Testis (tissue), 2 donors: Measurements from ENCODE around the gene CDKN2AIP.
"Not testable (repeated sequence)": the region's sequence is repeated elsewhere in the genome, so short reads cannot be mapped to it uniquely, and the experiment has no call there.

ENCODE experiments used
- CTCF ChIP-seq, 3 experiments: fragments of 450-650 bp in 2 of 3; fragments of 200-600 bp in 1 of 3; sonication (generic) in 1 of 3; IDR thresholded peaks; one replicate each; pipeline ENCODE4 v1.5.1; 2016 to 2019; ENCODE audit warnings: antibody characterized with exemption in 3 of 3, mild to moderate bottlenecking in 2 of 3, moderate library complexity in 1 of 3
- POLR2A ChIP-seq: fragments of 450-650 bp; IDR thresholded peaks from one replicate; pipeline ENCODE4 v1.6.1; 2017; ENCODE audit warnings: antibody characterized with exemption, mild to moderate bottlenecking, moderate library complexity

DNA sequence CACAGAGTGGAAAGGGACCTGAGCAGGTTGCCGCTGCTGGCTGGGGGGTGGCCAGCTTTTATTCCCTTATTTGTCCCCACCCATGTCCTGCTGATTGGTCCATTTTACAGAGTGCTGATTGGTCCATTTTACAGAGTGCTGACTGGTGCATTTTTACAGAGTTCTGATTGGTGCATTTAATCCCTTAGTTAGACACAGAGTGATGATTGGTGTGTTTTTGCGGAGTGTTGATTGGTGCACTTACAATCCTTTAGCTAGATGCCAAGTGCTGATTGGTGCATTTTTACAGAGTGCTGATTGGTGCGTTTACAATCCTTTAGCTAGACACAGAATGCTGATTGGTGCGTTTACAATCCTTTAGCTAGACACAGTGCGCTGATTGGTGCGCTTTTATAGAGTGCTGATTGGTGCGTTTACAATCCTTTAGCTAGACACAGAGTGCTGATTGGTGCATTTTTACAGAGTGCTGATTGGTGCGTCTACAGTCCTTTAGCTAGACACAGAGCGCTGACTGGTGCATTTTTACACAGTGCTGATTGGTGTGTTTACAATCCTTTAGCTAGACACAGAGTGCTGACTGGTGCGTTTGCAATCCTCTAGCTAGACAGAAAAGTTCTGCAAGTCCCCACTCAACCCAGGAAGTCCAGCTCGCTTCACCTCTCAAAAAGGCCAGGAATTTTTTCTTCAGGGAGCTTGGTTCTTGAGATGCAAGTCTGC is 19.6 kb downstream of the CDKN2AIP start:
- not testable (repeated sequence) for TF ChIP-seq CTCF (IDR thresholded peaks at IDR 0.05); POLR2A
